HepG2 (cell line): Measurements from ENCODE around the gene E2F3. TPM values are rescaled to one million over a fixed set of nuclear protein-coding genes. Genes with fewer than 3 reads are reported as not detected.

Experiments
- ATAC-seq: fragments of 200-7000 bp; cut with Tn5 transposase; 3 replicates; pipeline ENCODE4 v1.9.1; 2020; ENCODE audit warnings: mild to moderate bottlenecking, moderate library complexity
- BruUV-seq: library from RNA; stranded (reverse); fragments of 400-500 nt; replicated peaks from 2 replicates; lab custom pipeline; 2021; lab: Mats Ljungman, UMichigan
- CTCF ChIA-PET: fragments of 300-600 bp; formaldehyde crosslinking; extraction: SDS; loops from one replicate; lab custom pipeline; 2021; ENCODE audit warnings: low total read pairs, inconsistent platforms, low intra/inter-chr PET ratio; lab: Yijun Ruan, JAX
- POLR2A ChIA-PET: fragments of 350-600 bp; sonication (Branson Sonifier 250); formaldehyde crosslinking; loops from one replicate; lab custom pipeline; 2020; ENCODE audit warnings: antibody characterized with exemption, inconsistent platforms; lab: Yijun Ruan, JAX
- DNase-seq: peaks from one replicate; pipeline ENCODE4 v3.0.0-alpha.2; 2015; ENCODE audit warnings: low spot score
- FAIRE-seq: peaks from 3 replicates; lab custom pipeline; 2011; peaks lifted over from hg19 to GRCh38; lab: Jason Lieb, UNC
- H2AFZ ChIP-seq: one replicate; pipeline ENCODE4 v1.6.1; 2011; ENCODE audit warnings: low read length, inconsistent platforms
- H3K27ac ChIP-seq: fragments of 300-600 bp; 3 replicates; pipeline ENCODE4 v1.8.0; 2011; ENCODE audit warnings: mixed run types, mild to moderate bottlenecking, mixed read lengths, low read length, inconsistent platforms; ENCODE audit not compliant: insufficient read depth; ENCODE audit errors: extremely low read length
- H3K27me3 ChIP-seq, 2 experiments: fragments of 200-600 bp in 1 of 2; 2 replicates in 1 of 2; 3 replicates in 1 of 2; pipeline versions ENCODE4 v1.6.0 to v1.8.0; 2011; ENCODE audit warnings: low read length in 2 of 2, mild to moderate bottlenecking in 2 of 2, moderate library complexity in 2 of 2, inconsistent platforms in 1 of 2; ENCODE audit not compliant: insufficient read depth in 2 of 2, control insufficient read depth in 1 of 2
- H3K36me3 ChIP-seq, 2 experiments: fragments of 200-600 bp in 1 of 2; replicated peaks in 1 of 2; 2 replicates in 1 of 2; 3 replicates in 1 of 2; pipeline versions ENCODE4 v1.5.1 to v1.8.0; 2011; ENCODE audit warnings: low read length in 2 of 2, inconsistent platforms in 1 of 2; ENCODE audit not compliant: insufficient read depth in 2 of 2, control insufficient read depth in 1 of 2
- H3K4me1 ChIP-seq: 2 replicates; pipeline ENCODE4 v1.5.1; 2012; ENCODE audit warnings: low read length, inconsistent platforms; ENCODE audit not compliant: insufficient read depth
- H3K4me2 ChIP-seq: 2 replicates; pipeline ENCODE4 v1.6.0; 2011; ENCODE audit warnings: low read depth, low read length, inconsistent platforms
- H3K4me3 ChIP-seq, 3 experiments: fragments of 200-600 bp in 1 of 3; sonication (generic), shearing (Covaris generic) in 1 of 3; replicated peaks in 1 of 3; 2 replicates each; pipeline ENCODE4 v1.5.1; 2011 to 2016; ENCODE audit warnings: low read length in 3 of 3, inconsistent platforms in 2 of 3, low read depth in 2 of 3, mild to moderate bottlenecking in 2 of 3, control low read depth in 1 of 3, mixed read lengths in 1 of 3; ENCODE audit not compliant: insufficient read depth in 1 of 3
- H3K79me2 ChIP-seq: one replicate; pipeline ENCODE4 v1.6.1; 2011; ENCODE audit warnings: low read length, inconsistent platforms; ENCODE audit not compliant: insufficient read depth
- H3K9ac ChIP-seq: 2 replicates; pipeline ENCODE4 v1.6.0; 2011; ENCODE audit warnings: mild to moderate bottlenecking, low read depth, low read length, inconsistent platforms; ENCODE audit not compliant: insufficient read depth
- H3K9me3 ChIP-seq: 2 replicates; pipeline ENCODE4 v1.5.1; 2012; ENCODE audit warnings: mild to moderate bottlenecking, low read length
- H4K20me1 ChIP-seq: 2 replicates; pipeline ENCODE4 v1.6.0; 2011; ENCODE audit warnings: inconsistent platforms, mild to moderate bottlenecking, low read length, moderate library complexity; ENCODE audit not compliant: insufficient read depth
- BCL6 ChIP-seq: IDR thresholded peaks from 2 replicates; pipeline ENCODE4 v1.6.1; 2016; ENCODE audit warnings: missing genetic modification reagents, missing compliant biosample characterization
- CEBPB ChIP-seq: IDR thresholded peaks from 2 replicates; pipeline ENCODE4 v1.6.1; 2011; ENCODE audit warnings: low read depth, low read length, improper control_type of control experiment, borderline replicate concordance
- ELF3 ChIP-seq: IDR thresholded peaks from 2 replicates; pipeline ENCODE4 v1.6.1; 2016; ENCODE audit warnings: missing genetic modification reagents, missing compliant biosample characterization
- HNF4G ChIP-seq, 2 experiments: sonication (generic) in 1 of 2; formaldehyde crosslinking in 1 of 2; IDR thresholded peaks; 2 replicates each; pipeline versions ENCODE4 v1.4.0 to v1.6.1; 2011 to 2020; ENCODE audit warnings: borderline replicate concordance in 2 of 2, low read depth in 2 of 2, mild to moderate bottlenecking in 2 of 2, low read length in 1 of 2, missing genetic modification reagents in 1 of 2, moderate library complexity in 1 of 2
- NPAS2 ChIP-seq: sonication (generic); formaldehyde crosslinking; IDR thresholded peaks from 2 replicates; pipeline ENCODE4 v1.8.0; 2022; ENCODE audit warnings: mild to moderate bottlenecking, missing genetic modification reagents, borderline replicate concordance
- SP1 ChIP-seq, 2 experiments: fragments of 450-650 bp in 1 of 2; sonication (generic) in 1 of 2; formaldehyde crosslinking in 1 of 2; IDR thresholded peaks; 2 replicates each; pipeline versions ENCODE4 v1.4.0 to v1.6.1; 2016 to 2020; ENCODE audit warnings: missing genetic modification reagents in 1 of 2
- WGBS: methylation state at CpG from one replicate; pipeline ENCODE4 v1.1.6; 2017; ENCODE audit warnings: low lambda C conversion rate; 5-methylcytosine and 5-hydroxymethylcytosine counted together
- in situ Hi-C: cut with HindIII; loops from 2 replicates; pipeline ENCODE4 v1.10.0; 2017; ENCODE audit warnings: low pct_unique_long_range_greater_than_20kb; ENCODE audit not compliant: extremely low pct_ligation_motif_present
- intact Hi-C: fragments of 100-400 bp; cut with micrococcal nuclease; formaldehyde crosslinking; loops from one replicate; pipeline ENCODE4 v1.10.0; 2022; ENCODE audit not compliant: unreplicated experiment
- polyA plus RNA-seq, 8 experiments: library from polyadenylated mRNA; depleted of rRNA in 3 of 8; stranded (reverse) in 7 of 8; unstranded in 1 of 8; fragments of >200 nt; fragmentation: Illumina TruSeq in 4 of 8; extraction: Trizol in 4 of 8; gene quantifications; 2 replicates each; pipeline versions ENCODE4 v1.2.1 to v1.2.3, GENCODE V29; 2011 to 2016; ENCODE audit warnings: low read depth in 4 of 8, missing spikeins in 1 of 8, mixed read lengths in 1 of 8; ENCODE audit not compliant: insufficient read depth in 1 of 8
- total RNA-seq, 5 experiments: library from RNA; depleted of rRNA; stranded (reverse); fragments of >200 nt; fragmentation: Illumina TruSeq; extraction: Trizol; gene quantifications; 2 replicates each; pipeline ENCODE4 v1.2.3, GENCODE V29; 2016; ENCODE audit warnings: low read depth in 1 of 5
- TF ChIP-seq, protein P1 (sequence below): sonication (generic); formaldehyde crosslinking; IDR thresholded peaks from 2 replicates; pipeline ENCODE4 v1.4.0; 2020; ENCODE audit warnings: mild to moderate bottlenecking, missing genetic modification reagents

E2F3 gene
- total and polyA plus RNA-seq, 2 of the 13 experiments (the other 11 are each of a cell fraction or from before 2014, with no cell fraction given), result 8.5 to 12.7 TPM

DNA sequence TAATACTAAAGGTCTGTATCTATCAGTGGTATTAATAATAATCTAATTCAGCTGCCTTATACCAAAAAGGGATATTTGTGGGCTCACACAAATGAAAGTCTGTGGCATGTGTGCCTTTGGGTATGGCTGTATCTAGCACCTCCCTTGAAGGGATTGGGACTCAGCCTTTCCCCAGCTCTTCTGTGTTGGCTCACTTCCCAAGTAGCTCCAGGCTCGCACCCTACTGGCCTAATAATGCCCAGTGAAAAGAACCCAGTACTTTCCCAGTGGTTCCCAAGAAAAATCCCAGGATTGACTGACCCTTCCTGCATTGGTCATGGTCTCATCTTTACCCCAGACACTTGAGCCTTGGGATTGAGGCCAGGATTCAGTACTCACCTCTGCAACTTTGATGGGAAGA lies 71.8 kb downstream of the E2F3 start (continued):
- TF ChIP-seq, protein P1, sequence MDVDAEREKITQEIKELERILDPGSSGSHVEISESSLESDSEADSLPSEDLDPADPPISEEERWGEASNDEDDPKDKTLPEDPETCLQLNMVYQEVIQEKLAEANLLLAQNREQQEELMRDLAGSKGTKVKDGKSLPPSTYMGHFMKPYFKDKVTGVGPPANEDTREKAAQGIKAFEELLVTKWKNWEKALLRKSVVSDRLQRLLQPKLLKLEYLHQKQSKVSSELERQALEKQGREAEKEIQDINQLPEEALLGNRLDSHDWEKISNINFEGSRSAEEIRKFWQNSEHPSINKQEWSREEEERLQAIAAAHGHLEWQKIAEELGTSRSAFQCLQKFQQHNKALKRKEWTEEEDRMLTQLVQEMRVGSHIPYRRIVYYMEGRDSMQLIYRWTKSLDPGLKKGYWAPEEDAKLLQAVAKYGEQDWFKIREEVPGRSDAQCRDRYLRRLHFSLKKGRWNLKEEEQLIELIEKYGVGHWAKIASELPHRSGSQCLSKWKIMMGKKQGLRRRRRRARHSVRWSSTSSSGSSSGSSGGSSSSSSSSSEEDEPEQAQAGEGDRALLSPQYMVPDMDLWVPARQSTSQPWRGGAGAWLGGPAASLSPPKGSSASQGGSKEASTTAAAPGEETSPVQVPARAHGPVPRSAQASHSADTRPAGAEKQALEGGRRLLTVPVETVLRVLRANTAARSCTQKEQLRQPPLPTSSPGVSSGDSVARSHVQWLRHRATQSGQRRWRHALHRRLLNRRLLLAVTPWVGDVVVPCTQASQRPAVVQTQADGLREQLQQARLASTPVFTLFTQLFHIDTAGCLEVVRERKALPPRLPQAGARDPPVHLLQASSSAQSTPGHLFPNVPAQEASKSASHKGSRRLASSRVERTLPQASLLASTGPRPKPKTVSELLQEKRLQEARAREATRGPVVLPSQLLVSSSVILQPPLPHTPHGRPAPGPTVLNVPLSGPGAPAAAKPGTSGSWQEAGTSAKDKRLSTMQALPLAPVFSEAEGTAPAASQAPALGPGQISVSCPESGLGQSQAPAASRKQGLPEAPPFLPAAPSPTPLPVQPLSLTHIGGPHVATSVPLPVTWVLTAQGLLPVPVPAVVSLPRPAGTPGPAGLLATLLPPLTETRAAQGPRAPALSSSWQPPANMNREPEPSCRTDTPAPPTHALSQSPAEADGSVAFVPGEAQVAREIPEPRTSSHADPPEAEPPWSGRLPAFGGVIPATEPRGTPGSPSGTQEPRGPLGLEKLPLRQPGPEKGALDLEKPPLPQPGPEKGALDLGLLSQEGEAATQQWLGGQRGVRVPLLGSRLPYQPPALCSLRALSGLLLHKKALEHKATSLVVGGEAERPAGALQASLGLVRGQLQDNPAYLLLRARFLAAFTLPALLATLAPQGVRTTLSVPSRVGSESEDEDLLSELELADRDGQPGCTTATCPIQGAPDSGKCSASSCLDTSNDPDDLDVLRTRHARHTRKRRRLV (CRISPR knock-in tag), result no peak
- no peak for TF ChIP-seq NPAS2

DNA sequence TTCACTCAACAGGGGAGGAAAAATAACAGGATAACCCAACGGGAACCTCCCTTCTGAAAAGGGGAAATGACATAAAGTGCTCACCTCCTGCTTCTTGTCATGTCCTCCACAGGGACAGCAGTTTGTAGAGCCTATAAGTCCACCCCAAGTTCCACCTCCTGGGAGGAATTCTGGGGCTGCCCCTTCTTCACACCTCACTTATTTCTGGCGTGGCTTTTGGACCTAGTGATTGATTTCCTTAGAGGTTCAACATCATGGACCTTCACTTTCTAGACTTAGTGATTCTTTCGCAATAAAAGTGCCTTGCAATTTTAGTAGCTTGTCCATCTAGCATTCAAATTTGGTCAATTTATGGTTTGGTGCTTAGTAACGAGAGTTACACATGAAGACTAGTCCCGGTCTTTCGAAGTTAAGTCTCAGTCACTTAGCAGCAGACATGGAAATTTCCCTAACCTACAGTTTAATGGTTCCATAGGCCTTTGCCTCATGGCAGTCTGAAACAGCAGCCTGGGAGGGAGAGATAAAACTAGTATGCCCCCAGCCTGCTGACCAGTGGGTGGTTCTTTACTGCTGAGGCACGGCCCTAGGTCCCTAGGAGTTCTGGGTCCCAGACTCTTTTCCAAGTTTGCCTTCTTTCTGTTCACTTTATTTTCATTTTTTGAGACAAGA lies 73.3 kb downstream of the E2F3 start:
- no TSS peak for BruUV-seq
- WGBS, result 96% methylated on average over 7 of the region's 7 CpGs
- Histone ChIP-seq H3K4me2 (no peak overlapping the region), H2AFZ (no peak overlapping the region), H3K4me1 (peaks cover 9% of the 10 kb centered on the region), H3K4me3 (no peak overlapping the region), H3K79me2 (peaks cover 12% of the 10 kb centered on the region), H3K27me3 (no peaks in the 10 kb centered on the region), H3K9ac (no peak overlapping the region), H3K9me3 (no peaks in the 10 kb centered on the region), H3K36me3 (peaks cover 5 to 8% of the 10 kb centered on the region in 2 experiments; a peak in 4 of 5 replicates), H3K27ac (no peak overlapping the region), H4K20me1 (no peaks in the 10 kb centered on the region; the same call in 1 of the 2 replicates)
- intact Hi-C loops, result no loop called here
- no peak for ATAC-seq
- DNase-seq, result no peak
- ChIA-PET CTCF (no interaction called here), POLR2A (no interaction called here)
- FAIRE-seq, result no peak
- TF ChIP-seq SP1 (IDR thresholded peaks at IDR 0.05) (no peak), SP1 (CRISPR knock-in tag; IDR thresholded peaks at IDR 0.05) (no peak), HNF4G (IDR thresholded peaks at IDR 0.05; ENCODE audit: borderline replicate concordance, low read depth, low read length) (no peak), HNF4G (CRISPR knock-in tag; IDR thresholded peaks at IDR 0.05; ENCODE audit: borderline replicate concordance, low read depth) (no peak), CEBPB (peak; percentile 81), BCL6 (CRISPR knock-in tag) (peak; percentile 45; the same call in 1 of the 2 replicates), ELF3 (CRISPR knock-in tag) (no peak)
- in situ Hi-C loops, result no loop called here
